ENCODE results near the gene UPF3A. TPM values are rescaled to one million over a fixed set of nuclear protein-coding genes. Genes with fewer than 3 reads are reported as not detected.

Gene UPF3A
- total and polyA plus RNA-seq, 2 experiments from 2014 or later = 35.7 to 48.9 TPM

GRCh38 chr13:114256547-114256946 is 24.9 kb upstream of the UPF3A start:
- 100% methylated on average over 1 of the region's 1 CpG for WGBS (ENCODE audit: low lambda C conversion rate, missing lambda C conversion rate)
- Histone ChIP-seq H2AFZ (no peak overlapping the region), H3K27ac (no peak overlapping the region), H3K4me3 (no peak overlapping the region), H3K9me2 (replicated peaks; ENCODE audit: insufficient read depth) (no peaks in the 10 kb centered on the region), H3K27me3 (no peaks in the 10 kb centered on the region), H4K20me1 (ENCODE audit: insufficient read depth, poor library complexity, severe bottlenecking) (no peaks in the 10 kb centered on the region), H3K9me3 (ENCODE audit: low read depth) (no peaks in the 10 kb centered on the region), H3K36me3 (replicated peaks; ENCODE audit: insufficient read depth, low read depth) (no peaks in the 10 kb centered on the region), H3K4me1 (ENCODE audit: insufficient read depth) (no peaks in the 10 kb centered on the region), H3K79me2 (peaks cover 4% of the 10 kb centered on the region), H3K4me2 (no peak overlapping the region)
- TF ChIP-seq CTCF (IDR thresholded peaks at IDR 0.05; ENCODE audit: poor library complexity) = no peak
- no peak for TF ChIP-seq EZH2phosphoT487 (IDR thresholded peaks at IDR 0.05; ENCODE audit: low read depth, severe bottlenecking, unreplicated experiment)
- no peak for TF ChIP-seq EZH2 (IDR thresholded peaks at IDR 0.05; ENCODE audit: borderline replicate concordance)
- DNase-seq (ENCODE audit: low spot score) = no peak

- Histone ChIP-seq H3K36me3 (replicated peaks; ENCODE audit: insufficient read depth, low read depth) (no peaks in the 10 kb centered on the region), H3K9me2 (replicated peaks; ENCODE audit: insufficient read depth) (no peaks in the 10 kb centered on the region), H3K4me3 (no peak overlapping the region), H3K9me3 (ENCODE audit: low read depth) (no peaks in the 10 kb centered on the region), H3K4me1 (ENCODE audit: insufficient read depth) (no peaks in the 10 kb centered on the region), H3K27ac (no peak overlapping the region), H3K27me3 (no peaks in the 10 kb centered on the region), H3K4me2 (no peak overlapping the region), H3K79me2 (peaks cover 4% of the 10 kb centered on the region), H4K20me1 (ENCODE audit: insufficient read depth, poor library complexity, severe bottlenecking) (no peaks in the 10 kb centered on the region), H2AFZ (no peak overlapping the region)
- DNase-seq (ENCODE audit: low spot score) = no peak
- 87% methylated on average over 4 of the region's 4 CpGs for WGBS (ENCODE audit: low lambda C conversion rate, missing lambda C conversion rate)
- no peak for TF ChIP-seq CTCF (IDR thresholded peaks at IDR 0.05; ENCODE audit: poor library complexity)
- TF ChIP-seq EZH2 (IDR thresholded peaks at IDR 0.05; ENCODE audit: borderline replicate concordance) = no peak
- no peak for TF ChIP-seq EZH2phosphoT487 (IDR thresholded peaks at IDR 0.05; ENCODE audit: low read depth, severe bottlenecking, unreplicated experiment)
Measured at GRCh38 chr13:114257014-114257413, 24.4 kb upstream of the UPF3A start.

- DNase-seq (ENCODE audit: low spot score) = no peak
- Histone ChIP-seq H4K20me1 (ENCODE audit: insufficient read depth, poor library complexity, severe bottlenecking) (no peaks in the 10 kb centered on the region), H3K9me3 (ENCODE audit: low read depth) (no peaks in the 10 kb centered on the region), H3K27ac (no peak overlapping the region), H3K4me3 (no peak overlapping the region), H3K9me2 (replicated peaks; ENCODE audit: insufficient read depth) (no peaks in the 10 kb centered on the region), H3K4me2 (no peak overlapping the region), H2AFZ (no peak overlapping the region), H3K79me2 (peaks cover 4% of the 10 kb centered on the region), H3K4me1 (ENCODE audit: insufficient read depth) (no peaks in the 10 kb centered on the region), H3K36me3 (replicated peaks; ENCODE audit: insufficient read depth, low read depth) (no peaks in the 10 kb centered on the region), H3K27me3 (no peaks in the 10 kb centered on the region)
- no peak for TF ChIP-seq CTCF (IDR thresholded peaks at IDR 0.05; ENCODE audit: poor library complexity)
- TF ChIP-seq EZH2phosphoT487 (IDR thresholded peaks at IDR 0.05; ENCODE audit: low read depth, severe bottlenecking, unreplicated experiment) = no peak
- TF ChIP-seq EZH2 (IDR thresholded peaks at IDR 0.05; ENCODE audit: borderline replicate concordance) = no peak
- WGBS (ENCODE audit: low lambda C conversion rate, missing lambda C conversion rate) = 87% methylated on average over 8 of the region's 8 CpGs
Measured at GRCh38 chr13:114258589-114258988, 22.8 kb upstream of the UPF3A start.

GRCh38 chr13:114259374-114259773 is 22.0 kb upstream of the UPF3A start:
- TF ChIP-seq EZH2phosphoT487 (IDR thresholded peaks at IDR 0.05; ENCODE audit: low read depth, severe bottlenecking, unreplicated experiment) = no peak
- TF ChIP-seq CTCF (IDR thresholded peaks at IDR 0.05; ENCODE audit: poor library complexity) = no peak
- TF ChIP-seq EZH2 (IDR thresholded peaks at IDR 0.05; ENCODE audit: borderline replicate concordance) = no peak
- no peaks in the 10 kb centered on the region for H3K36me3 ChIP-seq (replicated peaks; ENCODE audit: insufficient read depth, low read depth)
- no peak overlapping the region for H3K4me3 ChIP-seq
- no peaks in the 10 kb centered on the region for H3K9me3 ChIP-seq (ENCODE audit: low read depth)
- WGBS (ENCODE audit: low lambda C conversion rate, missing lambda C conversion rate) = 84% methylated on average over 7 of the region's 7 CpGs
- H3K9me2 ChIP-seq (replicated peaks; ENCODE audit: insufficient read depth) = no peaks in the 10 kb centered on the region
- H3K4me1 ChIP-seq (ENCODE audit: insufficient read depth) = no peaks in the 10 kb centered on the region
- no peaks in the 10 kb centered on the region for H3K27me3 ChIP-seq
- H3K79me2 ChIP-seq = peaks cover 4% of the 10 kb centered on the region
- H3K27ac ChIP-seq = no peak overlapping the region
- H2AFZ ChIP-seq = no peak overlapping the region
- no peak overlapping the region for H3K4me2 ChIP-seq
- no peak for DNase-seq (ENCODE audit: low spot score)
- H4K20me1 ChIP-seq (ENCODE audit: insufficient read depth, poor library complexity, severe bottlenecking) = no peaks in the 10 kb centered on the region

Data from hepatocyte (in vitro differentiated cells).